Fibroblast of lung (primary cell): ENCODE measurements around the gene TCF15. TPM values are rescaled to one million over a fixed set of nuclear protein-coding genes. Genes with fewer than 3 reads are reported as not detected.

Source experiments
- DNase-seq, 2 donors: peaks; one replicate each; pipeline versions ENCODE4 v3.0.0 to v3.0.0-alpha.2; 2010; ENCODE audit warnings: low read depth in 2 of 2
- H2AFZ ChIP-seq: 2 replicates; pipeline ENCODE4 v1.5.1; 2012; ENCODE audit warnings: low read length, control low read depth, inconsistent platforms
- H3K27ac ChIP-seq: 2 replicates; pipeline ENCODE4 v1.5.1; 2011; ENCODE audit warnings: low read length, control low read depth; ENCODE audit not compliant: insufficient read depth
- H3K27me3 ChIP-seq: 2 replicates; pipeline ENCODE4 v1.5.1; 2011; ENCODE audit warnings: mild to moderate bottlenecking, low read length; ENCODE audit not compliant: control insufficient read depth, insufficient read depth
- H3K36me3 ChIP-seq: 2 replicates; pipeline ENCODE4 v1.5.1; 2011; ENCODE audit warnings: low read length; ENCODE audit not compliant: control insufficient read depth, insufficient read depth
- H3K4me1 ChIP-seq: 2 replicates; pipeline ENCODE4 v1.5.1; 2011; ENCODE audit warnings: low read length; ENCODE audit not compliant: control insufficient read depth, insufficient read depth; ENCODE audit errors: extremely low read depth
- H3K4me2 ChIP-seq: 2 replicates; pipeline ENCODE4 v1.5.1; 2011; ENCODE audit warnings: low read length, control low read depth; ENCODE audit not compliant: insufficient read depth; ENCODE audit errors: extremely low read depth
- H3K4me3 ChIP-seq, 4 experiments: fragments of 200-600 bp in 1 of 4; sonication (generic) in 1 of 4; replicated peaks in 1 of 4; 2 replicates each; pipeline ENCODE4 v1.5.1; 2011 to 2016; ENCODE audit warnings: low read length in 4 of 4, low read depth in 3 of 4, mild to moderate bottlenecking in 3 of 4, control low read depth in 2 of 4, inconsistent platforms in 1 of 4, mixed read lengths in 1 of 4; ENCODE audit not compliant: insufficient read depth in 1 of 4; ENCODE audit errors: control extremely low read depth in 1 of 4
- H3K79me2 ChIP-seq: 2 replicates; pipeline ENCODE4 v1.5.1; 2012; ENCODE audit warnings: mild to moderate bottlenecking, low read length, inconsistent platforms; ENCODE audit not compliant: control insufficient read depth, insufficient read depth
- H3K9ac ChIP-seq: 2 replicates; pipeline ENCODE4 v1.5.1; 2011; ENCODE audit warnings: mild to moderate bottlenecking, low read length, control low read depth; ENCODE audit not compliant: insufficient read depth
- H3K9me3 ChIP-seq: 2 replicates; pipeline ENCODE4 v1.5.1; 2012; ENCODE audit warnings: low read depth, low read length; ENCODE audit not compliant: control insufficient read depth, insufficient read depth
- H4K20me1 ChIP-seq: 2 replicates; pipeline ENCODE4 v1.5.1; 2011; ENCODE audit warnings: low read length; ENCODE audit not compliant: control insufficient read depth, insufficient read depth; ENCODE audit errors: extremely low read depth
- CTCF ChIP-seq, 2 donors: IDR thresholded peaks in 1 of 2; conservative IDR thresholded peaks in 1 of 2; 1 replicate in 1 of 2; 2 replicates in 1 of 2; pipeline ENCODE4 v1.5.1; 2011 to 2012; ENCODE audit warnings: low read length in 2 of 2, control low read depth in 1 of 2, inconsistent platforms in 1 of 2, low read depth in 1 of 2, mild to moderate bottlenecking in 1 of 2
- EZH2 ChIP-seq: IDR thresholded peaks from 2 replicates; pipeline ENCODE4 v1.5.1; 2012; ENCODE audit warnings: low read length, control low read depth, mild to moderate bottlenecking; ENCODE audit errors: missing control alignments
- polyA plus RNA-seq, 2 donors: library from polyadenylated mRNA; depleted of rRNA in 1 of 2; stranded (reverse) in 1 of 2; unstranded in 1 of 2; fragments of >200 nt; gene quantifications; 2 replicates each; pipeline ENCODE4 v1.2.1, GENCODE V29; 2011 to 2012; ENCODE audit warnings: missing spikeins in 1 of 2
- total RNA-seq: library from RNA; depleted of rRNA; stranded (reverse); fragments of >200 nt; gene quantifications from 2 replicates; pipeline ENCODE4 v1.2.1, GENCODE V29; 2014

Gene TCF15
- total and polyA plus RNA-seq, 2 donors (not counting 1 experiment from before 2014, with no cell fraction given), result not detected

- no peak for DNase-seq
- H3K27me3 ChIP-seq, result no peaks in the 10 kb centered on the region
- H3K9ac ChIP-seq, result no peak overlapping the region
- H3K4me2 ChIP-seq, result no peak overlapping the region
- no peak overlapping the region for H3K27ac ChIP-seq
- peaks cover 3% of the 10 kb centered on the region for H3K4me1 ChIP-seq
- no peak overlapping the region for H3K4me3 ChIP-seq
- no peaks in the 10 kb centered on the region for H4K20me1 ChIP-seq
- H3K79me2 ChIP-seq, result peaks cover 21% of the 10 kb centered on the region
- peaks cover 24% of the 10 kb centered on the region for H3K36me3 ChIP-seq
- TF ChIP-seq EZH2, result no peak
- no peak for TF ChIP-seq CTCF (conservative IDR thresholded peaks at IDR 0.05 in 1 of 2, IDR thresholded peaks at IDR 0.05 in 1 of 2; ENCODE audit: low read depth in 1 of 2, low read length in 2 of 2)
- H3K9me3 ChIP-seq, result no peaks in the 10 kb centered on the region
- H2AFZ ChIP-seq, result no peak overlapping the region
These were observed 36.7 kb upstream of the TCF15 start for GRCh38 chr20:646868-647233.

- no peak overlapping the region for H3K27ac ChIP-seq
- no peak overlapping the region for H3K4me2 ChIP-seq
- H3K9me3 ChIP-seq, result no peaks in the 10 kb centered on the region
- peaks cover 17% of the 10 kb centered on the region for H3K79me2 ChIP-seq
- no peaks in the 10 kb centered on the region for H4K20me1 ChIP-seq
- no peak overlapping the region for H2AFZ ChIP-seq
- peaks cover 24% of the 10 kb centered on the region for H3K36me3 ChIP-seq
- no peak for TF ChIP-seq CTCF (conservative IDR thresholded peaks at IDR 0.05 in 1 of 2, IDR thresholded peaks at IDR 0.05 in 1 of 2; ENCODE audit: low read depth in 1 of 2, low read length in 2 of 2)
- no peak for TF ChIP-seq EZH2
- no peak overlapping the region for H3K4me3 ChIP-seq
- H3K9ac ChIP-seq, result no peak overlapping the region
- H3K27me3 ChIP-seq, result no peaks in the 10 kb centered on the region
- H3K4me1 ChIP-seq, result no peaks in the 10 kb centered on the region
- no peak for DNase-seq
These were observed 36.2 kb upstream of the TCF15 start for GRCh38 chr20:646107-646867.

GRCh38 chr20:645318-646106 is 35.4 kb upstream of the TCF15 start:
- Histone ChIP-seq H4K20me1 (no peaks in the 10 kb centered on the region), H3K4me2 (no peak overlapping the region), H3K4me3 (no peak overlapping the region), H3K79me2 (peaks cover 9% of the 10 kb centered on the region), H3K4me1 (no peaks in the 10 kb centered on the region), H3K27ac (no peak overlapping the region), H3K27me3 (no peaks in the 10 kb centered on the region), H3K9me3 (no peaks in the 10 kb centered on the region), H3K9ac (no peak overlapping the region), H2AFZ (no peak overlapping the region), H3K36me3 (peaks cover 22% of the 10 kb centered on the region)
- DNase-seq, result peak; percentile 47 to 60
- TF ChIP-seq EZH2 (no peak), CTCF (conservative IDR thresholded peaks at IDR 0.05 in 1 of 2, IDR thresholded peaks at IDR 0.05 in 1 of 2; ENCODE audit: low read depth in 1 of 2, low read length in 2 of 2) (peak; percentile 91 to 93)
